NCI-H2107 (cell line): ENCODE data around the gene SAP25.
A peak's percentile ranks its signal among the peaks of the same experiment; 100 is the strongest.

Source experiments
- DNase-seq: peaks from one replicate; lab custom pipeline; 2025; lab: John Stamatoyannopoulos, UW

The SAP25 gene

DNA sequence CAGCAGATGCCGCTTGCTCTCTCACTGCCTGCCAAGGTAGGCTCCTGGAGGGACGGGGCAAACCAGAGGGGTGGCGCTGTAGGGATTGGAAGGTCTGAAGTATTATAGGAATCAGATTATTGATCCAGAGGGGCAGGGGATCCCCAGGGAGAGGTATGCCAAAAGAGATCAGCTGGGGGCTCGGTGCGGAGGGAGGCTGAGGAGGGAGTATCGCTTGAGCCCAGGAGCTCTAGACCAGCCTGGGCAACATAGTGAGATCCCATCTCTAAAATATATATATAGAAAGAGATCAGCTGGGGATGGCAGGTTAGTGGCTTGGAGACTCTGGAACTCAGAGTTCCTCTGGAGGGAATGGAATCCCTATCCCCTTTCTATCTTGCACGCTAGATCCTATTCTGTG is 21.5 kb upstream of the SAP25 start:
- DNase-seq = no peak

DNA sequence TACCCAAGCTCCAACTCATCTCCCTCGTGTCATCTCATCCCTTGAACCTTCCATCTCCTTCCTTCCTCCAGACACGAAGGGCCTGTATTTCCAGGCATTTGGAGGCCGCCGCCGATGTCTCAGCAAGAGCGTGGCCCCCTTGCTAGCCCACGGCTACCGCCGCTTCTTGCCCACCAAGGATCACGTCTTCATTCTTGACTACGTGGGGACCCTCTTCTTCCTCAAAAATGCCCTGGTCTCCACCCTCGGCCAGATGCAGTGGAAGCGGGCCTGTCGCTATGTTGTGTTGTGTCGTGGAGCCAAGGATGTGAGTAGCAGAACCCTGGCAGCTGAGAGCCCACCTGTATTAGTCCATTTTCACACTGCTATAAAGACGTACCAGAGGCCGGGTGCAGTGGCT is 17.9 kb upstream of the SAP25 start:
- DNase-seq = no peak

DNA sequence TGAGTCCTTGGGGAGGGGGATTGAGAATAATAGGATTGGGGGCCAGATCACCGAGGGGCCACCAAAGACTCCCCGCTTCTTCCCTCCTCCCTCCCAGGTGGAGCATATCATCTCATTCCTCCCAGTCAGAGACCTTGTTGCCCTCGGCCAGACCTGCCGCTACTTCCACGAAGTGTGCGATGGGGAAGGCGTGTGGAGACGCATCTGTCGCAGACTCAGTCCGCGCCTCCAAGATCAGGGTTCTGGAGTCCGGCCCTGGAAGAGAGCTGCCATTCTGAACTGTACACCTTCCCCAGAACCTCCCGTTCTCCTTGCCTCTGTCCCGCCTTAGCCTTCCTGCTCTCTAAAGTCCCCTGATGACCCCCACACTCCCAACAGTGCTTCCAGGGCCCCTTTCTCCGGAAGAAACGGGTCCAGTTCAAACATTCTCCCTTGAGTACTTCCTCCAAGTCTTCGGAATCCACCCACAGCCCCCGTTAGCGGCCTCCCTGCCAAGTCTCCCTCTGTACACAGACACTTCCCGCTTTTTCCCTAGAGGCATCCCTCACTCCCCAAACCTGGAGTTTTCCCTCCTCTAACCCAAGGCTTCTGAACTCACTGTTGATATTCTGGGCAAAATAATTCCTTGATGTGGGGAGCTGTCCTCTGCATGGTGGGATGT is 16.5 kb upstream of the SAP25 start:
- DNase-seq = no peak

DNA sequence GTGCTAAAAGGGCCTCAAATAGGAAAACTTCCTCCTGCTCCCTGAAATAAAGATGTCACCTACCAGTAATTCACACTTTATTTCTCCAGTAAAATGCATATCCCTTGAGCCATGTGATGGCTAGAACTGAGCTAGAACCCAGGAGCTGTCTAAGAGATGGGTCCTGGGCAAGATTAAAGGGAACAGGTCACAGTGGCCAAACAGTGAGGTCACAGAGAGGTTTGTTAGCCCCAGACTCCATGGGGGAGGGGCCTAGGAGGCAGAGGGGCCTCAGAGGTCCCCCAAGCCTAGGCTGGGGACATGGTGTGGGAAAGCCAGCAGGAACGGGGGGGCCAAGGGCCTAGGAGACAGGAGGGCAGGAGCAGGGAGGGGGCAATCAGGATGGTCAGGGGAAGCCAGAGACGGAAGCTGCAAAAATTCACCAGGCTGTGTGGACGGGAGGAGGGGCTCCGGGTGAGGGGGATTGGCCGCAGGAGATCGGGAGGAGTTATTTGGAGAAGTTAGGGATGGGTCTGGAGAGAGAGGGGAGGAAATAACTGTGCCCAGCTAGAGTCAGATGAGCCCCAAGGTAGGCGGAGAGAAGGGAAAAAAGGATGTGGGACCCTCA is 15.7 kb upstream of the SAP25 start:
- no peak for DNase-seq

DNA sequence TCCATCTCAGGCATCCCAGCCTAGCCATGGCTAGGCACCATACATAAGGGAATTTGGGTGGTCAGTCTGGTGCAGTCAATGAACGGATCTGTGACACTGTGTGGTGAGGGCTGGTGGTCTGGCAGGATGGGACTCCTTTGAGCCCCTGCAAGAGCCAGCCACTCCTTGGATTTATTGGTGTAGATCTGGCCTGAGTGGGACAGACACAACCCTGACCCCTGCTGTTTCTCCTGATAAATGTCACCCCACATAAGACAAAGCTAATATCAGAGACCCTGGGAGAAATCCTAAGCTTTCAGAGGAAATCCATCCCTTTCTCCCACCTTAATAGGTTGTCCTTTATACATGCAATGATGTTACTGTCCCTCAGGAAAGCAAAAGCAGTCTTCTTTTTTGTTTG is 14.7 kb upstream of the SAP25 start:
- no peak for DNase-seq

DNA sequence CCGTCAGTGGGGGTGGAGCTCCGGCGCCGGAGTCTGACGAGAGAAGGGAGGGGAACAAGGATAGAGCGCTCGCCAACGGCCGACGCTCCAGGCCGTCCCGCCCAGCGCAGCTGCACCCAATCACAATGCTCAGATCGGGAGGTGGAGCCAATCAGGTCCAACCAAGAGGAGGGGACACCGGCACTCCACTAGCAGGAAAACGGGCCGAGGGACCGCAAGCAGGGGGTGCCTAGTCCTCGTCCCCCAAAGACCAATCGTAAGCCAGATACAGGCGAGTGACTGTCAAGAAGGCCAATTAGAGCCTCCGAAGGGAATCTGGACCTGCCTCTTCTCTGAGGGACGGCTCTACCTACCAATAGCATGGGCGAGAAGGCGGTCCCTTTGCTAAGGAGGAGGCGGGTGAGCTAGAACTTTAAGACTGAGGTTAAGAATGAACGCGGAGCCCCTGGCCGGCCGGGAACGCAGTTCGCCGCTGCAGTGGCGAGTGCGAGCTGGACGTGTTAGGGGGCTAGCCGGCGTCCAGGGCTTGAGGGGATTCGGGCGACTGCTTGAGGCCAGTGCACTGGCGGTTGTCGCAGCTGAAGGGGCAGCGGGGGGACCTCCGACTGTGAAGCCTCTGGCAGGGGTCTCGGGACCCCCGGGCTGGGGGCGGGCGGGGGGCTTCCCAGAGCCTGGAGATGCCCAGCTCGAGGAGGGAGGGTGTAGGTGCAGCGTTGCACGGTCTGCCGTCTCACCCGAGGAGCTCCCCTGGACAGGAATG is 12.7 kb upstream of the SAP25 start, which contains the start of gene FBXO24:
Gene FBXO24 (plus strand): TSS at position 63 of the 760 bp plus-strand sequence. CDS start 298 bp downstream, at position 361.
- DNase-seq = peak; percentile 100

DNA sequence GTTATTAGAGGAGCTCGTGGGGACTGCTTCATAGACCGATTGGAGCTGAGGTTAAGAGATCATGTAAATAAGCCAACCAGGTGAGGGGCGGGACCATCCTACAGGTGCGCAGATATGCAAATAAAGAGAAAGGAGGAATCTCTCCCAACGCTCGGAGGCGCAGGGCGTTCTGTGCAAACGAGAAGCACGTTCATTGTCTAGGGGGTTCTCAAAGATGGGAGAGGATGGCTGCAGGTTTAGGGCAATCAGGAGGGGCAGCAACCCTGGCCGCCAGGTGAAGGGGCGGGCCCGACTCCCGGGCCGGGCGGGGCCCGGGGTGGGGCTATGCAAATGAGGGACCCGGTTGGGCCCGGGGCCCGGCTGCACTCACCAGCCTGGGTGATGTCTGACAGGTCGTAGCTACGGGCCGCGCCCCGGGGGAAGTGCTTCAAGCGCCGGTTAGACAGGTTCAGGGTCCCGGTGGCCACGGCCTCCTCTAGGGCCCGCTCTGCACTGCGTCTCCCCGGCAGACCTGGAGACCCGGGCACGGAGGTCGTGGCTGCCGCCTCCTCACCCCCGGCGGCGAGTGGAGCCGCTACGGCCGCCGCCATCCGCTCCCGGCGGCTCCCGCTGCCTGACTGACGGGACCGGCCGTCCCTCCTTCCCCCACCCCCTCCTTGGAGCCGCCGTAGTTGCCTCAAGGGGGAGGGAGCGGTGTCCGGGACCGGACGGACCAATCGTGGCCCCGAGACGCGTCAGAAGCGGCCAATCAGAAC is 12.0 kb upstream of the SAP25 start, which contains the start of gene LRCH4:
Gene LRCH4 (minus strand): TSS at position 619 of the 755 bp plus-strand sequence. CDS start 29 bp downstream, at position 590.
- peak; percentile 59 for DNase-seq

DNA sequence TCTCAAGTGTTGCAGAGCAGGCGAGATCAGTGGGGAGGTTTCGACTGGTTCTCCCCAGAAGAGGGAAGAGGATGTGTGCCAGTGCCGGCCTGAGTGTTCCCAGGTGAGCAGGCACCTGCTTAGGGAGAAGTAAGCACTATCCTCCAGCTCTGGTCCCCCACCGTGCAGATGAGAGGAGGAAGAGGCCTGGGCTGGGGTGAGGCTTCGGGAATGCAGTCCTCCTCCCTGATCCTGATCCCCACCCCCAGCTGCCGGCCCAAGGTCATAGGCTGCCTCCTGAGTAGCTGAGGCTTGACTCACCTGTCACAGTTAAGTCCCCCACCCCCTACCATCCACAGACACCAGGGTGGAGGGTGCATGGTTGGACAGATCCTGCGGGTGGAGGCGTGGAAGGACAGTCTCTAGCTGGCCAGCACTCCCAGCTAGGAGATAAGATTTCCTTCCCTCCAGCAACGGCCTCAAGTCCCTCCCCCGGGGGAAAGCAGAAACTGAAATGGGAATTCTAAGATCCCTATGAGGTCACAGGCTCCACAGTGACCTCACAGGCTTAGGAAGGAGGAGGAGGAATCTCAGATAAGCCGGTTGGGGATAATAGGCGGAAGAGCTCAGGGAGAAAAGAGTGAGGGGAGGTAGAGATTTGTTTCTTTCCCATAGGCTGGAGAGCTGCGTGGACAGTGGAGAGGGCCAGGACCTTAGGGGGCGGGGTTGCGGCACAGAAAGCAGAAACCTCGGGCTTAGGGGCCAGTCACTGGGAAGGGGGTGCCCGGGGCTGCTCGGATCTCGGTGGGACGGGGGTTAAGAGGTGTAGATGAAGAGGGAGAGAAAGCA is 11.2 kb upstream of the SAP25 start:
- DNase-seq = peak; percentile 36

DNA sequence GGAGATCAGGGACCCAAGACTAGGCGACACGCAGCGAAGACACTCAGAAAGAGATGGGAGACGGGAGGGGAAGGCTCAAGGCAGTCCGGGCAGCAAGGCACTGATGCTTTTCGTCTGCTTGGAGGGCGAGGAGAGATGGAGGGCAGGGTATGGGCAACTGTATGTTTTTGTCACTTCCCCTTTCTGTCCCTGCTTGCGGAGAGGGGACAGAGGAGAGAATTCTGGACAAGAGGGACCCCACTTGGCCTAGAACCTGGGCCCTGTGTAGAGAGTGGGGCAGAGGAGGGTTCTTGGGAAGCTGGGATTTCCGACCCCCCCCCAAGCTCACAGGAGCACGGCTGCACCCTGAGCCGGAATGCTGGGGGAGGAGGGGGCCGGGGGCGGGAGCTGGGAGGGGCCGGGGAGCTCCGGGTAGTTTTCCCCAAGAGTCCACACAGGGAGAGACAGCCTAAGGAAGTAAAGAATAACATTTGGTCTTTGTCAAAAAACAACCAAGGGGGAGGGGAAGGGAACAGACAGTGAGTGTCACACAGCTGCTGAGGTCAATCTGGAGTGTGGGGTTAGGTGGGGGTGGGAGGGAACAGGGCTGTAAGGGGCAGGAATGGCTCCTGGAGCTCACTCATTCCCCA is 10.5 kb upstream of the SAP25 start:
- DNase-seq = no peak

DNA sequence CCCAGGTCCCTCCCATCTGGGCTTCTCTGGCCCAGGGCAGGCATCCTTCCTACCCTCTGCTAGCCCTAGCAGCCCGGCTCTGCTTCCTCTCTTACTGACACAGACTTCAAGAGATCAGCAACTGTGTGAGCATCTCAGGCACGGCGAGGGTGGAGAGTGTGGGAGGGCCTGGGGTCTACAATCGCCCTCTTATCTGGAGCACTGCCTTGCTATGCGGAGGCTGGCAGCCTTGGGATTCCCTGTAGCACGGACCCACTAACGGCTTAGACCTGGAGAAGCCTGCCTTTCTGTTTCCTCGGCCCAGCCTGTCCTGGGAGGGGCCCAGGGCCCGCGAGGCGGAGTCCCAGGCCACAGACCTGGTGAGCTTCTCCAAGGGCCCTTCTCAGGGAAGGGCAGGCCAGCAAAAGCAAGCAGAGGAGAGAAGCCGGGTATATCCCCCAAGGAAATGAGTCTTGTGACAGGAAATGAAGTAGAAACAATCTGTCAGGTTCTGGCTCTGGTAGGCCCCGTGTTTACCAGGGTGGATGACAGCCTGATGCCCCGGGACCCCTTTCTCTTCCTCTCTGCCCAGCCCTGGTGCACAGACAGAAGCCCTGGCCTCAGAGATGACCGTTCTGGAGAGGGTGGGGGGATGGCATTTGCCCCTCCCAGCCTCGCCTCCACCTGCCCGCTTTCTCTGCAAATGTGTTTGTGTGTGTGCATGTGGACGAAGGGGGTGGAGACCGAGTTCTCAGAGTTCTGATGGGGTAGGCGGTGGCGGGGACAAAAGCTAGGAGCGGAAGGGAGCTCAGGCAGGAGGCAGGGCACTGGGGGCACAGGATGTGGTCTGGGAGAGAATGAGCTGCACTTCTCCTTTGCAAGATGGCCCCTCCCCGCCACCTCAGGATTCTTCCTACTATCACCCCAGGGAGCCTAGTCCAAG is 9.7 kb upstream of the SAP25 start:
- DNase-seq = no peak

DNA sequence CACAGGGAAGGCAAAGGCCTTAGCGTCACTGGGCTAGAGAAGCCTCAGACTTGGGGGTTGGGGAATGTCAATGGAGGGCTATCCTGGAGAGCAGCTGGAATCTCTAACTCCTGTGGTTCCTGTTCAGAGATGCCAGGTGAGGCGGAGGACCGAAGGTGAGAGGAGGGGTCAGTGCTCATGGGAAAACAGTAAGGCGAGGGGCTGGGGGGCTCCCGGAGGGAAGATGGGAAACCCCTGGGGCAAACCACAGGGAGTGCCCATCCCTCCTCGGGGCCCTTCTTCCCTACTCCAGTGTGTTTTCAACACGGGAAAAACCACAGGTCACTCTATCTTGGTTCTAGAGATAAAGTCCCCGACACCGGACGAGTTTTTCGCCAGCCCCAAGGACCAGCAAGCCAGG is 8.9 kb upstream of the SAP25 start:
- no peak for DNase-seq

DNA sequence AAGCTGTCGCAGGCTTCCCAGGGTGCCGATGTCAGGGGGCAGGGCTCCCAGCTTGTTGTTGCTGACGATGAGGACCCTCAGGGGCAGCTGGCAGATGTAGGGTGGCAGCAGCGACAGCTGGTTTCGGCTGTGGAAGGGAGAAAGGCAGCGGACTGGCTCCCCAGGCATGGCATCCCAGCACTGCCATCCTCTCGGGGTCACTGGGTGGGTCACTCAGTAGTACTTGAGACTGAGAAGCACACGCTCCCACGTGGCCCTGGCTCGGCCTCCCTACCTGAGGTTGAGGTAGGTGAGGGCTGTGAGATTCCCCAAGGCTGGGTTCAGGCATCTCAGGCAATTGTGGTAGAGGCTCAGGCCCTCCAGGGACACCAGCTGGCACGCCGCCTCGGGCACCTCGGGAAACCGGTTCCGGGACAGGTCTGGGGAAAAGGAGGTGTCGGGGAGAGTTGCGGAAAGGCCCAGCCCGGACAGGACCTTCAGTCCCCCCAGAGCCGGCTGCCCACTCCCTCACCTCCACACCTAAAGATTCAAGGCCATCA is 8.4 kb upstream of the SAP25 start:
- DNase-seq = no peak

DNA sequence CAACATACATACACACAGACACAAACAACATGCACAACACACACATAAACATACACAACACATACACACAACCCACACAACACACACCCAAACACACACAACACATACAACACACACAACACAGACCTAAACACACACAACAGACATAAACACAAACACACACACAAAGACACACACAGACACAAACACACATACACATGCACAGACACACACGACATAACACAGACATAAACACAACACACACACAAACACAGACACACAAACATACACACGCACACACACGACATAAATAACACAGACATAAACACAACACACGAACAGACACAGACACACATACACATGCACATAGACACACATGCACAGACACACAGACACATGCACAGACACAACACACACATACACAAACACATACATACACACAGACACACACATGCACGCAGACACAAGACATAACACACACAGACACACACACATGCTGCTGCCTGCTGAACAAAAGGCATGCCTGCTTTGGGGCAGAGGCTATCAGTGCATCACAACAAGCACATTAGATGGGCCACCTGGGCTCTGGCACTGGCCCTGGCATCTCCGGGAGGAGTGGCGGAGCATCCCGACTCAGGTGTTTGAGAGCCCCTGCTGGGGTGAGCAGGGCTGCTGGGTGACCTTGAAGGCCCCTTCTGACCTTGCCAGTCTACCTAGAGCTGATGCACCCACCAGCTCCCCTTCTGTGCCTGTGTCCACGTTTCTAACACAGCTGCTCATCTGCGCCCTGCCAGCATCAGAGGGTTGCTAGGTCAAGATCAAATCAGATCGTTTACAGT is 7.0 kb upstream of the SAP25 start:
- no peak for DNase-seq

DNA sequence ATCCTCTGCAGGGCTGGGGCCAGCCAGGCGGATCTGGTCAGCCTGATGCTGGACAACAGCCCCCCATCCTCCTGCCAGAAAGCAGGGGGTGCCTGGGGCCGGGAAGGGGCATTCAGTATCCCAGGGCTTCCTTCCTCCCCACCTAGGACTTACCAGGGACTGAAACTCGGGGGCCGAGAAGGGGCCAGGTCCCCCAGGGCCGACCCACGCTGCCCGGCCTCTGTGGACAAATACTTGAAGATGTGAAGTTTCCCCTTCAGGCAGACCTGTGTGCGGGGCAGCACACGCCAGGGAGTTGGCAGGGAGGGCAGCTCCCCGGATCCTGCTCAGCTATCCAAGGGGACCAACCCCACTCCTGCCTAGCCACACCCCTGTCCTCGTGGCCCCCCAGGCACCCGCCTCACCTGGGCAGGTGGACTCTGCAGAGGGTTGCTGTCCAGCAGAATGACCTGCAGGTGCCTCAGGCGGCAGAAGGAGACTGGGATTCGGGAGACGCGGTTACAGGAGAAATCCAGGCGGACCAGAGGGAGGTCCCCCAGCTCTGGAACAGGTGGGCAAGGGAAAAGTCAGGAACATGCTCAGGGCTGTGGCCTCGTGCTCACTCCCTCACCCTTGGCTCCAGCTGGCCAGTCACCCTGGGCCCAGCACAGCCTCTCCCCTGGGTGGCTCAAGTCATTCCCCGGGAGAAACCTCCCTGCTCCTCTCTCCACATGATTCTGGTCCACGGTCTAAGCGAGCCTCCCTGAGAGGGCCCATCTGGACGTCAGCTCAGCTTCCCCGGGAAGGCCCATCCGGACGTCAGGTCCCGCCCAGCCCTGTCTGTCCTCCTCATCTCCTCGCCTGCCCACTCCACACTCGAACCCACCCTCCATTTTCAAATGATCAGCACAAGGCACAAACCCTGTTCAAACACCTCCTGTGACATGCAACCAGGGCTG is 4.8 kb upstream of the SAP25 start:
- no peak for DNase-seq

DNA sequence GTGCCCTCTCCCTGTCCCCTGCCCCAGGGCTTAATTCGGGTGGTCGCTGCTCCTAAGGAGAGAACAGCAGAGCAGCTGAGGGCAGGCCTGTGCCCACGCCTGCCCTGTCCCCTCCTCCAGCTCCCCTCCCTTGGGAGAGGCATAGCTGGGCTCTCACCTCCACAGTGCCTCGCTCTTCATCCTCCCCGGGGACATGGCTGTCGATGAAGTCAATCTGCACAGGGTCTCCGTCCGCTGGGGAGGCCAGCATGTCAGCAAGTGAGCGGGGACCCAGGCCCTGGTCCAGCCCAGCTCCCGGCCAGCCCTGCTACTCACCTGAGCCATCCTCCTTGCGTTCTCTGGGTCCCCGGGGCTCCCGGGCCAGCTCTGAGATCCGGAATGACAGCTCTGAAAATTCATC is 3.8 kb upstream of the SAP25 start:
- DNase-seq = no peak

DNA sequence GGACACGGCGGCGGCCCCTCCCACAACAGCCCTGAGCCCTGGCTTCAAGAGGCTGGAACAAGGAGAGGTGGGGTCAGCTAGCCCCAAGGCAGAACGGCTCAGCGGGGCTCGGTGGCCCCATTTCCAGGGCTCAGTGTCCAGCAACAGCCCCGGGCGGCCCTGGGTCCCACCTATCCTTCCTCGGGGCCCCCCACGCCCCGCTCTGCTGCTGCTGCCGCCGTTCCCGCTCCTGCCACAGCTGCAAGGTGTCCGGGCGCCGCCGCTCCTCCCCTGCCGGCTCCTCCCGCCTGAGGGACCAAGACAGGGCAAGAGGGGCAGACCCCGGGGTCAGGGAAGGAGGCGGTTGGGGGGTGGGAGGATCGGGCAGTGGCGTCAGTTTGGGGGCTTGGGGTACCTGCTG is 3.4 kb upstream of the SAP25 start:
- no peak for DNase-seq

DNA sequence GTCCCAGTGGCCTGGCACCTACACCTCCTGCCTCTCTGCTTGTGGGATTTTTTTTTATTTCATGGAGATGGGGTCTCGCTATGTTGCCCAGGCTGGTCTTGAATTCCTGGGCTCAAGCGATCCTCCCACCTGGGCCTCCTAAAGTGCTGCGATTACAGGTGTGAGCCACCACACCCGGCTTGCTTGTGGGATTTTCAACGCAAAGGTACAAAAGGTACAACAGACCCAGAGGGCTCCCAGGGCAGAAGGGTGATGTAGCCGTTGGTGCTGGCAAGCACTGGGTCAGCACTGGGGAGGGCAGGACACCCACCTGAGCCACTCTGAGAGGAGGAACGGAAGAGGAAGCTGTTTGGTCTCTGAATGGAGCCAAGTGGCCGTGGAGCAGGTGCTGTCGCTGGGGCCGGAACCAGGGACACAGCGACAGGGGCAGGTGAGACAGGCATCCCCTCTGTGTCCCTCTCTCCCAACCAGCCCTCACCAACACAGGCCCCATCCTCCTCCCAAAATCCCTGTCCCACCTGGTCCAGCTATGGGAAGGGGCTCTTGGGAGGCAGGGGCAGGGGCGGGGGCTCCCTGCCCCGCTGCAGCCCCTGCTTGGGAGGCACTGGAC is 2.8 kb upstream of the SAP25 start:
- no peak for DNase-seq
